Measurements from ENCODE around the gene LYPD6B.

LYPD6B gene

GRCh38 chr2:149082079-149082478, 43.6 kb downstream of the LYPD6B start:
- no peak for DNase-seq (ENCODE audit: low read depth in 1 of 2, low spot score in 1 of 2)
- Histone ChIP-seq H3K27me3 (ENCODE audit: insufficient read depth, poor library complexity, severe bottlenecking) (no peaks in the 10 kb centered on the region), H3K27ac (replicated peaks) (no peak overlapping the region), H3K4me3 (replicated peaks; ENCODE audit: insufficient read depth, low read length) (no peak overlapping the region)
- TF ChIP-seq POLR2AphosphoS5 (IDR thresholded peaks at IDR 0.05; ENCODE audit: low read depth) = no peak
- TF ChIP-seq, protein P1, sequence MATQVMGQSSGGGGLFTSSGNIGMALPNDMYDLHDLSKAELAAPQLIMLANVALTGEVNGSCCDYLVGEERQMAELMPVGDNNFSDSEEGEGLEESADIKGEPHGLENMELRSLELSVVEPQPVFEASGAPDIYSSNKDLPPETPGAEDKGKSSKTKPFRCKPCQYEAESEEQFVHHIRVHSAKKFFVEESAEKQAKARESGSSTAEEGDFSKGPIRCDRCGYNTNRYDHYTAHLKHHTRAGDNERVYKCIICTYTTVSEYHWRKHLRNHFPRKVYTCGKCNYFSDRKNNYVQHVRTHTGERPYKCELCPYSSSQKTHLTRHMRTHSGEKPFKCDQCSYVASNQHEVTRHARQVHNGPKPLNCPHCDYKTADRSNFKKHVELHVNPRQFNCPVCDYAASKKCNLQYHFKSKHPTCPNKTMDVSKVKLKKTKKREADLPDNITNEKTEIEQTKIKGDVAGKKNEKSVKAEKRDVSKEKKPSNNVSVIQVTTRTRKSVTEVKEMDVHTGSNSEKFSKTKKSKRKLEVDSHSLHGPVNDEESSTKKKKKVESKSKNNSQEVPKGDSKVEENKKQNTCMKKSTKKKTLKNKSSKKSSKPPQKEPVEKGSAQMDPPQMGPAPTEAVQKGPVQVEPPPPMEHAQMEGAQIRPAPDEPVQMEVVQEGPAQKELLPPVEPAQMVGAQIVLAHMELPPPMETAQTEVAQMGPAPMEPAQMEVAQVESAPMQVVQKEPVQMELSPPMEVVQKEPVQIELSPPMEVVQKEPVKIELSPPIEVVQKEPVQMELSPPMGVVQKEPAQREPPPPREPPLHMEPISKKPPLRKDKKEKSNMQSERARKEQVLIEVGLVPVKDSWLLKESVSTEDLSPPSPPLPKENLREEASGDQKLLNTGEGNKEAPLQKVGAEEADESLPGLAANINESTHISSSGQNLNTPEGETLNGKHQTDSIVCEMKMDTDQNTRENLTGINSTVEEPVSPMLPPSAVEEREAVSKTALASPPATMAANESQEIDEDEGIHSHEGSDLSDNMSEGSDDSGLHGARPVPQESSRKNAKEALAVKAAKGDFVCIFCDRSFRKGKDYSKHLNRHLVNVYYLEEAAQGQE (IDR thresholded peaks at IDR 0.05; ENCODE audit: insufficient replicate concordance, low read depth) = no peak
- TF ChIP-seq SPI1 (IDR thresholded peaks at IDR 0.05; ENCODE audit: borderline replicate concordance, low read depth) = no peak
- TF ChIP-seq, protein P2, sequence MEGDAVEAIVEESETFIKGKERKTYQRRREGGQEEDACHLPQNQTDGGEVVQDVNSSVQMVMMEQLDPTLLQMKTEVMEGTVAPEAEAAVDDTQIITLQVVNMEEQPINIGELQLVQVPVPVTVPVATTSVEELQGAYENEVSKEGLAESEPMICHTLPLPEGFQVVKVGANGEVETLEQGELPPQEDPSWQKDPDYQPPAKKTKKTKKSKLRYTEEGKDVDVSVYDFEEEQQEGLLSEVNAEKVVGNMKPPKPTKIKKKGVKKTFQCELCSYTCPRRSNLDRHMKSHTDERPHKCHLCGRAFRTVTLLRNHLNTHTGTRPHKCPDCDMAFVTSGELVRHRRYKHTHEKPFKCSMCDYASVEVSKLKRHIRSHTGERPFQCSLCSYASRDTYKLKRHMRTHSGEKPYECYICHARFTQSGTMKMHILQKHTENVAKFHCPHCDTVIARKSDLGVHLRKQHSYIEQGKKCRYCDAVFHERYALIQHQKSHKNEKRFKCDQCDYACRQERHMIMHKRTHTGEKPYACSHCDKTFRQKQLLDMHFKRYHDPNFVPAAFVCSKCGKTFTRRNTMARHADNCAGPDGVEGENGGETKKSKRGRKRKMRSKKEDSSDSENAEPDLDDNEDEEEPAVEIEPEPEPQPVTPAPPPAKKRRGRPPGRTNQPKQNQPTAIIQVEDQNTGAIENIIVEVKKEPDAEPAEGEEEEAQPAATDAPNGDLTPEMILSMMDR (IDR thresholded peaks at IDR 0.05; ENCODE audit: insufficient read depth, low read length) = no peak
- no peak for TF ChIP-seq GABPA (IDR thresholded peaks at IDR 0.05; ENCODE audit: low read depth)

- no peak for DNase-seq (ENCODE audit: low read depth in 1 of 2, low spot score in 1 of 2)
- H3K27me3 ChIP-seq (ENCODE audit: insufficient read depth, poor library complexity, severe bottlenecking) = no peaks in the 10 kb centered on the region
- TF ChIP-seq POLR2AphosphoS5 (IDR thresholded peaks at IDR 0.05; ENCODE audit: low read depth) (no peak), GABPA (IDR thresholded peaks at IDR 0.05; ENCODE audit: low read depth) (no peak), SPI1 (IDR thresholded peaks at IDR 0.05; ENCODE audit: borderline replicate concordance, low read depth) (no peak)
- TF ChIP-seq, protein P1 (IDR thresholded peaks at IDR 0.05; ENCODE audit: insufficient replicate concordance, low read depth) = no peak
- TF ChIP-seq, protein P2 (IDR thresholded peaks at IDR 0.05; ENCODE audit: insufficient read depth, low read length) = no peak
- H3K4me3 ChIP-seq (replicated peaks; ENCODE audit: insufficient read depth, low read length) = no peak overlapping the region
- no peak overlapping the region for H3K27ac ChIP-seq (replicated peaks)
These were observed 44.2 kb downstream of the LYPD6B start for GRCh38 chr2:149082735-149083134.

GRCh38 chr2:149084924-149085795, 46.7 kb downstream of the LYPD6B start:
- H3K27me3 ChIP-seq (ENCODE audit: insufficient read depth, poor library complexity, severe bottlenecking) = no peaks in the 10 kb centered on the region
- TF ChIP-seq SPI1 (IDR thresholded peaks at IDR 0.05; ENCODE audit: borderline replicate concordance, low read depth) (peak; percentile 28; the same call in 1 of the 2 replicates), GABPA (IDR thresholded peaks at IDR 0.05; ENCODE audit: low read depth) (no peak)
- no peak overlapping the region for H3K4me3 ChIP-seq (replicated peaks; ENCODE audit: insufficient read depth, low read length)
- peak overlapping the region; percentile 37 for H3K27ac ChIP-seq (replicated peaks)
- peak; percentile 58 to 66 for DNase-seq (ENCODE audit: low read depth in 1 of 2, low spot score in 1 of 2)

- no peak for TF ChIP-seq SPI1 (IDR thresholded peaks at IDR 0.05; ENCODE audit: borderline replicate concordance, low read depth)
- no peak for TF ChIP-seq GABPA (IDR thresholded peaks at IDR 0.05; ENCODE audit: low read depth)
- TF ChIP-seq, protein P2 (IDR thresholded peaks at IDR 0.05; ENCODE audit: insufficient read depth, low read length) = peak; percentile 17
- no peak for DNase-seq (ENCODE audit: low read depth in 1 of 2, low spot score in 1 of 2)
These were observed 49.3 kb downstream of the LYPD6B start for GRCh38 chr2:149087751-149088150.

More at GRCh38 chr2:149087751-149088150, 49.3 kb downstream of the LYPD6B start:
- no peak overlapping the region for H3K4me3 ChIP-seq (replicated peaks; ENCODE audit: insufficient read depth, low read length)
- H3K27me3 ChIP-seq (ENCODE audit: insufficient read depth, poor library complexity, severe bottlenecking) = no peaks in the 10 kb centered on the region
- no peak overlapping the region for H3K27ac ChIP-seq (replicated peaks)

Measured in HL-60 (cell line).